ENCODE measurements around the gene MTHFD1L.

Gene MTHFD1L

GRCh38 chr6:150894191-150894744, 28.8 kb downstream of the MTHFD1L start:
- no peak for DNase-seq (ENCODE audit: low read depth)
- TF ChIP-seq CTCF (conservative IDR thresholded peaks at IDR 0.05; ENCODE audit: low read length), result no peak
- no peak overlapping the region for H3K4me3 ChIP-seq (ENCODE audit: low read length)

- DNase-seq (ENCODE audit: low read depth), result peak; percentile 45
- no peak overlapping the region for H3K4me3 ChIP-seq (ENCODE audit: low read length)
Measured at GRCh38 chr6:150894935-150895552, 29.5 kb downstream of the MTHFD1L start.

GRCh38 chr6:150895928-150896632, 30.6 kb downstream of the MTHFD1L start:
- TF ChIP-seq CTCF (conservative IDR thresholded peaks at IDR 0.05; ENCODE audit: low read length), result no peak
- H3K4me3 ChIP-seq (ENCODE audit: low read length), result no peak overlapping the region
- DNase-seq (ENCODE audit: low read depth), result no peak

More at GRCh38 chr6:150894935-150895552, 29.5 kb downstream of the MTHFD1L start:
- no peak for TF ChIP-seq CTCF (conservative IDR thresholded peaks at IDR 0.05; ENCODE audit: low read length)

GRCh38 chr6:150897400-150897943, 32.0 kb downstream of the MTHFD1L start:
- no peak for DNase-seq (ENCODE audit: low read depth)
- no peak overlapping the region for H3K4me3 ChIP-seq (ENCODE audit: low read length)
- no peak for TF ChIP-seq CTCF (conservative IDR thresholded peaks at IDR 0.05; ENCODE audit: low read length)

GRCh38 chr6:150898399-150899170, 33.1 kb downstream of the MTHFD1L start:
- no peak for TF ChIP-seq CTCF (conservative IDR thresholded peaks at IDR 0.05; ENCODE audit: low read length)
- peak; percentile 68 for DNase-seq (ENCODE audit: low read depth)
- no peak overlapping the region for H3K4me3 ChIP-seq (ENCODE audit: low read length)

GRCh38 chr6:150899231-150899630, 33.7 kb downstream of the MTHFD1L start:
- TF ChIP-seq CTCF (conservative IDR thresholded peaks at IDR 0.05; ENCODE audit: low read length), result no peak
- no peak overlapping the region for H3K4me3 ChIP-seq (ENCODE audit: low read length)
- no peak for DNase-seq (ENCODE audit: low read depth)

All from AG10803 (cell line).